Neutrophil (primary cell): ENCODE data around the gene POLN.

Experiments
- H3K27ac ChIP-seq: fragments of 200-600 bp; sonication (generic); 2 replicates; pipeline ENCODE4 v1.5.1; 2016; ENCODE audit warnings: mild to moderate bottlenecking, moderate library complexity
- H3K27me3 ChIP-seq: fragments of 200-600 bp; sonication (generic); 2 replicates; pipeline ENCODE4 v1.6.0; 2016; ENCODE audit warnings: mild to moderate bottlenecking
- H3K36me3 ChIP-seq: fragments of 200-600 bp; sonication (generic); 2 replicates; pipeline ENCODE4 v1.5.1; 2017
- H3K4me1 ChIP-seq, 2 experiments: fragments of 200-600 bp in 1 of 2; sonication (generic) in 1 of 2; 1 replicate in 1 of 2; 2 replicates in 1 of 2; pipeline versions ENCODE4 v1.5.1 to v1.6.1; 2013 to 2016; ENCODE audit warnings: low read depth in 1 of 2, low read length in 1 of 2, mild to moderate bottlenecking in 1 of 2, moderate library complexity in 1 of 2; ENCODE audit not compliant: control insufficient read depth in 1 of 2, insufficient read depth in 1 of 2
- H3K4me3 ChIP-seq, 2 experiments: fragments of 200-600 bp in 1 of 2; sonication (generic) in 1 of 2; 1 replicate in 1 of 2; 2 replicates in 1 of 2; pipeline ENCODE4 v1.5.1; 2013 to 2016; ENCODE audit warnings: low read depth in 1 of 2, low read length in 1 of 2, mild to moderate bottlenecking in 1 of 2, moderate library complexity in 1 of 2
- H3K9me3 ChIP-seq: fragments of 200-600 bp; sonication (generic); 2 replicates; pipeline ENCODE4 v1.5.1; 2016
- TF ChIP-seq, protein P1 (sequence below): fragments of 200-600 bp; sonication (generic); IDR thresholded peaks from 2 replicates; pipeline ENCODE4 v1.5.1; 2016; ENCODE audit warnings: antibody characterized with exemption

POLN gene

DNA sequence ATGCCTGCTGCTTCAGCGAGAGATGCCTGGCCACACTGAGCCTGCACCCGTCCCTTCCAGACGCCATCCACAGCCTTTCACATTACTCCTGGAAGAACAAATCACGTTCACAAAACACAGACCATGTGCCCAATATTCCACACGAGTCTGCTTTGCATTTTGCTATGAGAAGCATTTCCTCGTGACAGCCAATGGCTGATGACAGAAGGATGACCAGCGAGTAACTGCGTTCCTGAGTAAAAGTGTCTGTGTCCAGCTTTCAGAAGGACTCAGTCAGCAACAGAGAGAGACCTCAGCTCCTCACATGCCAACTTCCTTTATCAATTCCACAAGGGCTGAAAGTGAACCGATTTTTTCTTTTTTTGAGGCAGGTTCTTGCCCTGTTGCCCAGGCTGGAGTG is 163.3 kb downstream of the POLN start:
- Histone ChIP-seq H3K27ac (no peak overlapping the region), H3K9me3 (no peaks in the 10 kb centered on the region), H3K4me3 (no peak overlapping the region), H3K36me3 (no peaks in the 10 kb centered on the region), H3K27me3 (no peaks in the 10 kb centered on the region), H3K4me1 (peaks cover 0 to 5% of the 10 kb centered on the region in 2 experiments)
- TF ChIP-seq, protein P1, sequence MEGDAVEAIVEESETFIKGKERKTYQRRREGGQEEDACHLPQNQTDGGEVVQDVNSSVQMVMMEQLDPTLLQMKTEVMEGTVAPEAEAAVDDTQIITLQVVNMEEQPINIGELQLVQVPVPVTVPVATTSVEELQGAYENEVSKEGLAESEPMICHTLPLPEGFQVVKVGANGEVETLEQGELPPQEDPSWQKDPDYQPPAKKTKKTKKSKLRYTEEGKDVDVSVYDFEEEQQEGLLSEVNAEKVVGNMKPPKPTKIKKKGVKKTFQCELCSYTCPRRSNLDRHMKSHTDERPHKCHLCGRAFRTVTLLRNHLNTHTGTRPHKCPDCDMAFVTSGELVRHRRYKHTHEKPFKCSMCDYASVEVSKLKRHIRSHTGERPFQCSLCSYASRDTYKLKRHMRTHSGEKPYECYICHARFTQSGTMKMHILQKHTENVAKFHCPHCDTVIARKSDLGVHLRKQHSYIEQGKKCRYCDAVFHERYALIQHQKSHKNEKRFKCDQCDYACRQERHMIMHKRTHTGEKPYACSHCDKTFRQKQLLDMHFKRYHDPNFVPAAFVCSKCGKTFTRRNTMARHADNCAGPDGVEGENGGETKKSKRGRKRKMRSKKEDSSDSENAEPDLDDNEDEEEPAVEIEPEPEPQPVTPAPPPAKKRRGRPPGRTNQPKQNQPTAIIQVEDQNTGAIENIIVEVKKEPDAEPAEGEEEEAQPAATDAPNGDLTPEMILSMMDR: no peak

DNA sequence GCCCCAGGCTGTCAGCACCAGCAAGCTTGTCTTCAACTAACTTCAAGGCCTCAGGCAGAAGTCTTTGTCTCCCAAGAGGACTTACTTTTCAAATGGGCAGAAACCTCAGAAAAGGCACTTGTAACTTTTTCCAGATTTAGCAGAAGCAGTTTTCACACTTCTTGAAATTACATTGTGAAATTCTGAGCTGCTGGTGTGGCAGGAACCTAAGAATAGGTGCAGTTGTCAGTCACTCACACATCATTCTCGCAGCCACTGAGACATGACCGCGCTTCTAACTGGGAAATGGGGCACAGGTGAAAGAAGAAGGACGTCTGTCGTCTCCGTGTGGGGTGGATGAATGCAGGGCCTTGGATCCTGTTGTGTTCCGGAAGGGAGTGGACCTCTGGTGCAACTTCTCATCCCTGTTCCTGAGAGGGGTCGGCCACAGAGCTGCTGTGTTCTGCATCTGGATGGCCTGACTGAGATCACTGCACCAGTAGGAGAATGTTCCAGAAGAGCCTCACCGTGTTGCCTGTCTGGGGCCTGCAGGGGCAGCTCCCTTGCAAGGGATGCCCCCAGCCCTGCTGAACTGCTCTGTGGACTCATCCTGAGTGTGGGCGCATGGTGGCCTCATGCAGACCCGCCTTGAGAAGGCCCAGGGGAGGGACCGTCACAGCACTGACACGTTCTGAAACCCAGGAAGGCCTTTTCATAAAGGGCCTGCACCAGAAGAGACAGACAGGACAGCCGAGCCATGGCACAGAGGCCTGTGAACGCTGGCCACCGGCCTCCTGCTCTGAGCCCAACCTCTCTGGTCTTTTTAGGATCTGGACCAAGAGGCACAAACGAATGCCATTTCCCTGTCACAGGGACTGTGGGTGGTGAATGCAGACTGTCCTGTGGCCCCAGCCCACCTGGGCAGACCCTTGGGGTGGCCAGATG is 164.1 kb downstream of the POLN start:
- Histone ChIP-seq H3K27me3 (no peaks in the 10 kb centered on the region), H3K4me1 (peaks cover 0 to 5% of the 10 kb centered on the region in 2 experiments), H3K36me3 (no peaks in the 10 kb centered on the region), H3K4me3 (no peak overlapping the region), H3K27ac (no peak overlapping the region), H3K9me3 (no peaks in the 10 kb centered on the region)
- TF ChIP-seq, protein P1: no peak

DNA sequence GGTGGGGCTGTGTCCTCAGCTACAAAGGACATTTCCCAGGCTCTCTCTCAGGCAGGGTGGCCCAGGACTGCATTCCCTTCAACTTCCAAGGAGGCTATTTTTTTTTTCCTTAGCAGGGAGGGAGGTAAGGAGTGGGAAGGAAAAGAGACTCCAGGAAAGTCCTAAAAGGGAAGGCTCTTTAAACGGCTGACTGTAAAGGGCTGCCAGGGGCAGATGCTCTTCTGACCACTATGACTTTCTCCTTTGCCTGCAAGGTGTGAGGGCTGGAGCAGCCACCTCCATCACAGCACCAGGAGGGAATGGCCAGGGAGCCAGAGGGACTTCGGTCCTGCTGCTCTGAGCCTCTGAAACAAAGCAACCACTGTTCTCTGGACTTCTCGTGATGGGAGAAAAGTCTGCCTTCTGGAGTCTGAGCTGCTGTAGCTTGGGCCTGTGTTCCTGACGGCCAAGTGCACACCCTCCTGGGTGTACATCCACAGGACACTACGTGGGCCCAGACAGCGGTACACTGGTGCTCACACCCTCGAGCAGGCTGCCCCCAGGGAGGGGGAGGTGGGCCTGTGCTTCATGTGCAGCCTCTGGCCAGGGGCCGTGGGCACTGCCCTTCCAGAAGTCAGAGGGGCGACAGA is 164.9 kb downstream of the POLN start:
- Histone ChIP-seq H3K27me3 (no peaks in the 10 kb centered on the region), H3K9me3 (no peaks in the 10 kb centered on the region), H3K4me3 (no peak overlapping the region), H3K36me3 (no peaks in the 10 kb centered on the region), H3K4me1 (peaks cover 0 to 5% of the 10 kb centered on the region in 2 experiments), H3K27ac (no peak overlapping the region)
- TF ChIP-seq, protein P1: no peak

- H3K4me3 ChIP-seq: no peak overlapping the region
- no peak overlapping the region for H3K27ac ChIP-seq
- H3K27me3 ChIP-seq: no peaks in the 10 kb centered on the region
- no peaks in the 10 kb centered on the region for H3K9me3 ChIP-seq
- TF ChIP-seq, protein P1: no peak
- peaks cover 0 to 5% of the 10 kb centered on the region in 2 experiments for H3K4me1 ChIP-seq
- H3K36me3 ChIP-seq: no peaks in the 10 kb centered on the region
Measured at GRCh38 chr4:2075987-2076907, 165.7 kb downstream of the POLN start.
